Loucy (cell line): ENCODE results near the gene ANKRD36B.
"Not testable (repeated sequence)": the region's sequence is repeated elsewhere in the genome, so short reads cannot be mapped to it uniquely, and the experiment has no call there.

ENCODE experiments used
- CTCF ChIP-seq: fragments of 200-600 bp; sonication (generic); conservative IDR thresholded peaks from 2 replicates; pipeline ENCODE4 v1.5.1; 2014; ENCODE audit warnings: mild to moderate bottlenecking, antibody characterized with exemption, low read length
- EZH2phosphoT487 ChIP-seq: fragments of 200-600 bp; IDR thresholded peaks from 2 replicates; pipeline ENCODE4 v1.6.1; 2018; ENCODE audit warnings: antibody characterized with exemption, mild to moderate bottlenecking, moderate library complexity, borderline replicate concordance

DNA sequence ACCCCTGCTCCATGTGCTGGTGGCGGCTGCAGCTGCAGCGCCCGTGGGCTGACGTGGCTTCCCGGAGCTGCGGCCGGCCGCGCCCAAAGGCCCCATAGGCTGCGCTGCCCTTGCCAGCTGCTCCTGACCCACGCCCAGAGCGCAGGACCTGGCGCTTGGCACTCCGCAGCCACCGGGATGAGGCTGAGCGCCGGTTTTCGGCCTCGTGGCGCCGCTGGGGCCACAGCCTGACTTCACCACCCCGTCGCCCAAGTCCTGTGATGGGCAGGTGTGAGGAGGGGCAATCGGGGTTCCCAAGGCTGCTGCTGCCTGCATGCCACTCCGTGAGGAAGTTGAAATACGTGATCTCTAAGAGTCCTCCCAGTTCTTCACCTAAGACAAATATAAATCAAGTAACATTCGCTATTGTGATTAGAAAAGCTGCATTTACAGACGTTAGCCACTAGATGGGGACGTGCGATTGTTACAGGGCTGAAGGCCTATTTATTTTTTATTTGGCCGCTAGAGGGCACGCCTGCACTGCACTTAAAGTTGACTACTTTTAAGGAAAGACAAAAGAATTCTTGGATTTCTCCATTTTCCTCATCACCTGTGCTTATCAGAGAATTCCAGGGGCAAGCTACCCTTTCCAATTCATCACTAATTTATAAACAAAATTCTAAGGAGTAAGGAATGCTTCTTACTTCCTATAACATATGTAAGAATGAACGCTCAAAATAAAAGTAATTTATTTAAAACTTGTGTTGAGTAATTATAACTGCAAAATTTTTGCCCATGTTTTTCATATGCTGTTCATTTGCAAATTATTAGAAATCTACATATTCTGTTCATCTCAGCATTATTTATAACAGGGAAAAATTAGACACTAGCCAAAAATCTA, 1.1 kb upstream of the ANKRD36B start:
- TF ChIP-seq CTCF, result peak; percentile 93
- TF ChIP-seq EZH2phosphoT487, result not testable (repeated sequence)
